Panc1 (cell line): ENCODE data around the gene CTXN1.

Experiments
- CTCF ChIP-seq: fragments of 450-650 bp; IDR thresholded peaks from 2 replicates; pipeline ENCODE4 v1.5.1; 2017; ENCODE audit warnings: mild to moderate bottlenecking
- POLR2AphosphoS5 ChIP-seq: IDR thresholded peaks from 2 replicates; pipeline ENCODE4 v1.6.1; 2012; ENCODE audit warnings: mild to moderate bottlenecking, low read depth, low read length, moderate library complexity

- TF ChIP-seq CTCF (no peak; the same call in 1 of the 2 replicates), POLR2AphosphoS5 (no peak)
These were observed 7.5 kb upstream of the CTXN1 start for GRCh38 chr19:7933411-7933810.
